ENCODE data around the gene STN1. TPM values are rescaled to one million over a fixed set of nuclear protein-coding genes. Genes with fewer than 3 reads are reported as not detected.

The STN1 gene
- total and polyA plus RNA-seq, 2 of the 4 experiments (the other 2 are of a cell fraction), result 17.8 to 32.3 TPM

GRCh38 chr10:103922659-103923058, 4.7 kb upstream of the STN1 start:
- no peak overlapping the region for H2BK120ac ChIP-seq (ENCODE audit: low read depth, low read length)
- H3K14ac ChIP-seq (replicated peaks; ENCODE audit: low read depth, low read length), result no peak overlapping the region
- no peaks in the 10 kb centered on the region for H4K20me1 ChIP-seq (ENCODE audit: insufficient read depth, low read length)
- H2AFZ ChIP-seq (replicated peaks; ENCODE audit: low read length, poor library complexity), result no peak overlapping the region
- H3K23ac ChIP-seq (ENCODE audit: low read depth, low read length), result no peak overlapping the region
- intact Hi-C loops (cut with micrococcal nuclease) (no loop called here), in situ Hi-C loops (cut with MboI; ENCODE audit: low sequenced_read_pairs) (no loop called here), dilution Hi-C loops (cut with HindIII; ENCODE audit: low sequenced_read_pairs, unreplicated experiment) (no loop called here)
- no peak for DNase-seq
- H4K5ac ChIP-seq (ENCODE audit: low read depth, low read length), result no peak overlapping the region
- no peak overlapping the region for H3K9ac ChIP-seq (ENCODE audit: low read depth, low read length)
- ChIA-PET CTCF (no interaction called here), POLR2A (ENCODE audit: unreplicated experiment) (no interaction called here)
- H4K8ac ChIP-seq (ENCODE audit: low read depth in 2 of 2, low read length in 2 of 2), result no peak overlapping the region
- H3K9me1 ChIP-seq (ENCODE audit: insufficient read depth, low read length), result no peaks in the 10 kb centered on the region
- H3K4me1 ChIP-seq (ENCODE audit: control insufficient read depth, insufficient read depth, low read length), result no peaks in the 10 kb centered on the region; the same call in 1 of the 2 replicates
- no peak overlapping the region for H3K4me3 ChIP-seq (ENCODE audit: insufficient read depth, low read depth, low read length)
- TF ChIP-seq FOS (IDR thresholded peaks at IDR 0.05; ENCODE audit: low read depth, low read length), result no peak
- no peak for TF ChIP-seq RFX5 (IDR thresholded peaks at IDR 0.05; ENCODE audit: low read depth, low read length)
- TF ChIP-seq CEBPB (IDR thresholded peaks at IDR 0.05; ENCODE audit: low read depth, low read length), result no peak
- TF ChIP-seq MAFK (IDR thresholded peaks at IDR 0.05; ENCODE audit: low read depth, low read length), result no peak
- TF ChIP-seq ELK1 (IDR thresholded peaks at IDR 0.05; ENCODE audit: borderline replicate concordance, low read depth, low read length), result no peak
- TF ChIP-seq SMC3 (IDR thresholded peaks at IDR 0.05; ENCODE audit: low read depth, low read length), result no peak
- TF ChIP-seq POLR2A (IDR thresholded peaks at IDR 0.05; ENCODE audit: low read depth, low read length), result no peak
- no peak for TF ChIP-seq RCOR1 (IDR thresholded peaks at IDR 0.05; ENCODE audit: insufficient replicate concordance, low read length)
- TF ChIP-seq RAD21 (IDR thresholded peaks at IDR 0.05; ENCODE audit: low read length), result no peak
- no peak for TF ChIP-seq MAZ (IDR thresholded peaks at IDR 0.05; ENCODE audit: borderline replicate concordance, low read depth, low read length)
- no peak for TF ChIP-seq CHD1 (IDR thresholded peaks at IDR 0.05; ENCODE audit: low read depth, low read length)
- TF ChIP-seq MXI1 (IDR thresholded peaks at IDR 0.05; ENCODE audit: borderline replicate concordance, low read depth, low read length), result no peak
- TF ChIP-seq NFE2L2 (IDR thresholded peaks at IDR 0.05; ENCODE audit: low read depth, low read length), result no peak
- TF ChIP-seq CTCF (conservative IDR thresholded peaks at IDR 0.05; ENCODE audit: low read depth, low read length), result no peak
- no peak for TF ChIP-seq BHLHE40 (IDR thresholded peaks at IDR 0.05; ENCODE audit: low read depth, low read length)
- no peak for TF ChIP-seq USF2 (IDR thresholded peaks at IDR 0.05; ENCODE audit: low read depth, low read length)
- H3K56ac ChIP-seq (ENCODE audit: extremely low read depth, insufficient read depth, low read length), result no peak overlapping the region
- BruUV-seq (replicated peaks), result no TSS peak
- no peak for ATAC-seq (ENCODE audit: low read depth)
- no peak overlapping the region for H2BK15ac ChIP-seq (ENCODE audit: low read depth, low read length)
- H4K91ac ChIP-seq (ENCODE audit: insufficient read depth, low read depth, low read length), result no peak overlapping the region
- no peak overlapping the region for H2BK20ac ChIP-seq (ENCODE audit: low read depth, low read length)
- H3K79me1 ChIP-seq (ENCODE audit: low read depth in 1 of 2, low read length in 2 of 2), result no peaks in the 10 kb centered on the region
- H3K36me3 ChIP-seq (ENCODE audit: control insufficient read depth, insufficient read depth, low read length), result no peaks in the 10 kb centered on the region
- H3K9me3 ChIP-seq (ENCODE audit: control insufficient read depth, insufficient read depth, low read length), result no peaks in the 10 kb centered on the region
- H3K4me2 ChIP-seq (ENCODE audit: low read depth, low read length), result no peak overlapping the region
- no peak overlapping the region for H2AK5ac ChIP-seq (ENCODE audit: low read depth, low read length)
- H3K27ac ChIP-seq (ENCODE audit: insufficient read depth, low read length), result no peak overlapping the region
- 60% methylated on average over 1 of the region's 2 CpGs; no CpG with 5 or more reads in 1 of the 2 experiments for WGBS, 2 experiments (ENCODE audit: extremely low coverage in 2 of 2, insufficient read length in 1 of 2)
- no peak overlapping the region for H2AK9ac ChIP-seq (replicated peaks; ENCODE audit: low read depth, low read length, poor library complexity)
- no peak overlapping the region for H2BK5ac ChIP-seq (ENCODE audit: low read depth, low read length, poor library complexity, severe bottlenecking)
- H3K27me3 ChIP-seq (ENCODE audit: control insufficient read depth, insufficient read depth, low read length), result no peaks in the 10 kb centered on the region
- H3K4ac ChIP-seq (ENCODE audit: low read depth, low read length), result no peak overlapping the region
- H3K18ac ChIP-seq (ENCODE audit: low read depth, low read length), result no peak overlapping the region

Data from IMR-90 (cell line).